ENCODE results near the gene AMT.

The AMT gene

GRCh38 chr3:49383387-49383786, 38.9 kb downstream of the AMT start:
- H2BK12ac ChIP-seq (ENCODE audit: low read length) = no peak overlapping the region
- peaks cover 0 to 15% of the 10 kb centered on the region in 2 donors for H3K36me3 ChIP-seq (replicated peaks in 1 of 2; ENCODE audit: control insufficient read depth in 2 of 2, insufficient read depth in 2 of 2, low read length in 2 of 2)
- H3K4me2 ChIP-seq (ENCODE audit: insufficient read depth, low read length, poor library complexity, severe bottlenecking) = no peak overlapping the region
- H3K14ac ChIP-seq (ENCODE audit: low read length) = no peak overlapping the region
- WGBS, 2 donors (ENCODE audit: extremely low coverage in 2 of 2, insufficient read length in 2 of 2, insufficient replicate concordance in 1 of 2) = no CpG with 5 or more reads among the region's 5 CpGs
- no peak overlapping the region for H4K91ac ChIP-seq (ENCODE audit: low read depth, low read length, poor library complexity)
- no peaks in the 10 kb centered on the region for H3K27me3 ChIP-seq (ENCODE audit: control insufficient read depth in 3 of 3, insufficient read depth in 3 of 3, low read depth in 1 of 3, low read length in 3 of 3)
- H3K4me1 ChIP-seq (ENCODE audit: control insufficient read depth in 2 of 2, insufficient read depth in 1 of 2, low read depth in 1 of 2, low read length in 2 of 2) = peaks cover 2 to 3% of the 10 kb centered on the region in 2 donors
- H2AK5ac ChIP-seq (ENCODE audit: low read depth, low read length) = no peak overlapping the region
- H3K9me3 ChIP-seq (replicated peaks in 1 of 2; ENCODE audit: control insufficient read depth in 2 of 2, insufficient read depth in 1 of 2, low read depth in 1 of 2, low read length in 2 of 2) = peaks cover 0 to 22% of the 10 kb centered on the region in 2 donors
- no peak overlapping the region for H3K27ac ChIP-seq (replicated peaks; ENCODE audit: low read length)
- H2BK120ac ChIP-seq (ENCODE audit: low read depth, low read length) = no peak overlapping the region
- H4K8ac ChIP-seq (ENCODE audit: low read depth, low read length) = no peak overlapping the region
- H2BK5ac ChIP-seq (ENCODE audit: low read length) = no peak overlapping the region
- H3K9ac ChIP-seq (ENCODE audit: low read depth, low read length, poor library complexity) = no peak overlapping the region
- no peak overlapping the region for H3K4ac ChIP-seq (ENCODE audit: low read length)
- no peak overlapping the region for H3K23ac ChIP-seq (ENCODE audit: low read depth, low read length, poor library complexity)
- H3K4me3 ChIP-seq (ENCODE audit: low read length in 2 of 2) = no peak overlapping the region
- H3K79me1 ChIP-seq (ENCODE audit: low read depth, low read length) = no peaks in the 10 kb centered on the region
- no peak overlapping the region for H3K18ac ChIP-seq (ENCODE audit: low read length)
- DNase-seq (ENCODE audit: low spot score) = no peak
- no peak overlapping the region for H2BK15ac ChIP-seq (ENCODE audit: low read length)
- H2AFZ ChIP-seq (ENCODE audit: low read length) = no peak overlapping the region

GRCh38 chr3:49378249-49378895, 43.9 kb downstream of the AMT start:
- Histone ChIP-seq H3K4me2 (ENCODE audit: insufficient read depth, low read length, poor library complexity, severe bottlenecking) (no peak overlapping the region), H3K9ac (ENCODE audit: low read depth, low read length, poor library complexity) (no peak overlapping the region), H4K91ac (ENCODE audit: low read depth, low read length, poor library complexity) (no peak overlapping the region), H3K27ac (replicated peaks; ENCODE audit: low read length) (peak overlapping the region; percentile 7), H3K14ac (ENCODE audit: low read length) (no peak overlapping the region), H2AFZ (ENCODE audit: low read length) (no peak overlapping the region), H3K18ac (ENCODE audit: low read length) (no peak overlapping the region), H3K4ac (ENCODE audit: low read length) (no peak overlapping the region), H3K23ac (ENCODE audit: low read depth, low read length, poor library complexity) (no peak overlapping the region), H3K4me1 (ENCODE audit: control insufficient read depth in 2 of 2, insufficient read depth in 1 of 2, low read depth in 1 of 2, low read length in 2 of 2) (peaks cover 3% of the 10 kb centered on the region in 2 donors), H2BK120ac (ENCODE audit: low read depth, low read length) (no peak overlapping the region), H3K27me3 (ENCODE audit: control insufficient read depth in 3 of 3, insufficient read depth in 3 of 3, low read depth in 1 of 3, low read length in 3 of 3) (no peaks in the 10 kb centered on the region), H3K36me3 (replicated peaks in 1 of 2; ENCODE audit: control insufficient read depth in 2 of 2, insufficient read depth in 2 of 2, low read length in 2 of 2) (peaks cover 10 to 35% of the 10 kb centered on the region in 2 donors), H3K79me1 (ENCODE audit: low read depth, low read length) (peaks cover 5% of the 10 kb centered on the region), H2BK15ac (ENCODE audit: low read length) (no peak overlapping the region), H3K4me3 (ENCODE audit: low read length in 2 of 2) (no peak overlapping the region), H2BK5ac (ENCODE audit: low read length) (no peak overlapping the region), H2AK5ac (ENCODE audit: low read depth, low read length) (no peak overlapping the region), H4K8ac (ENCODE audit: low read depth, low read length) (no peak overlapping the region), H2BK12ac (ENCODE audit: low read length) (no peak overlapping the region), H3K9me3 (replicated peaks in 1 of 2; ENCODE audit: control insufficient read depth in 2 of 2, insufficient read depth in 1 of 2, low read depth in 1 of 2, low read length in 2 of 2) (peaks cover 0 to 26% of the 10 kb centered on the region in 2 donors)
- no peak for DNase-seq (ENCODE audit: low spot score)
- WGBS, 2 donors (ENCODE audit: extremely low coverage in 2 of 2, insufficient read length in 2 of 2, insufficient replicate concordance in 1 of 2) = no CpG with 5 or more reads among the region's 11 CpGs

GRCh38 chr3:49377483-49377882, 44.8 kb downstream of the AMT start:
- DNase-seq (ENCODE audit: low spot score) = no peak
- Histone ChIP-seq H2BK12ac (ENCODE audit: low read length) (no peak overlapping the region), H3K27ac (replicated peaks; ENCODE audit: low read length) (no peak overlapping the region), H3K9me3 (replicated peaks in 1 of 2; ENCODE audit: control insufficient read depth in 2 of 2, insufficient read depth in 1 of 2, low read depth in 1 of 2, low read length in 2 of 2) (peaks cover 0 to 26% of the 10 kb centered on the region in 2 donors), H3K36me3 (replicated peaks in 1 of 2; ENCODE audit: control insufficient read depth in 2 of 2, insufficient read depth in 2 of 2, low read length in 2 of 2) (peaks cover 15 to 42% of the 10 kb centered on the region in 2 donors), H3K14ac (ENCODE audit: low read length) (no peak overlapping the region), H2AFZ (ENCODE audit: low read length) (no peak overlapping the region), H3K18ac (ENCODE audit: low read length) (no peak overlapping the region), H3K9ac (ENCODE audit: low read depth, low read length, poor library complexity) (no peak overlapping the region), H2AK5ac (ENCODE audit: low read depth, low read length) (no peak overlapping the region), H4K91ac (ENCODE audit: low read depth, low read length, poor library complexity) (no peak overlapping the region), H2BK5ac (ENCODE audit: low read length) (no peak overlapping the region), H2BK120ac (ENCODE audit: low read depth, low read length) (no peak overlapping the region), H3K4me1 (ENCODE audit: control insufficient read depth in 2 of 2, insufficient read depth in 1 of 2, low read depth in 1 of 2, low read length in 2 of 2) (peaks cover 3% of the 10 kb centered on the region in 2 donors), H3K4ac (ENCODE audit: low read length) (no peak overlapping the region), H3K4me3 (ENCODE audit: low read length in 2 of 2) (no peak overlapping the region), H2BK15ac (ENCODE audit: low read length) (no peak overlapping the region), H3K79me1 (ENCODE audit: low read depth, low read length) (peaks cover 6% of the 10 kb centered on the region), H4K8ac (ENCODE audit: low read depth, low read length) (no peak overlapping the region), H3K27me3 (ENCODE audit: control insufficient read depth in 3 of 3, insufficient read depth in 3 of 3, low read depth in 1 of 3, low read length in 3 of 3) (no peaks in the 10 kb centered on the region), H3K4me2 (ENCODE audit: insufficient read depth, low read length, poor library complexity, severe bottlenecking) (no peak overlapping the region), H3K23ac (ENCODE audit: low read depth, low read length, poor library complexity) (no peak overlapping the region)
- WGBS, 2 donors (ENCODE audit: extremely low coverage in 2 of 2, insufficient read length in 2 of 2, insufficient replicate concordance in 1 of 2) = no CpG with 5 or more reads among the region's 1 CpG

GRCh38 chr3:49371946-49372345, 50.3 kb downstream of the AMT start:
- H3K27me3 ChIP-seq (ENCODE audit: control insufficient read depth in 3 of 3, insufficient read depth in 3 of 3, low read depth in 1 of 3, low read length in 3 of 3) = no peaks in the 10 kb centered on the region
- H3K14ac ChIP-seq (ENCODE audit: low read length) = no peak overlapping the region
- no peak overlapping the region for H3K4ac ChIP-seq (ENCODE audit: low read length)
- no peak overlapping the region for H2BK15ac ChIP-seq (ENCODE audit: low read length)
- H2BK5ac ChIP-seq (ENCODE audit: low read length) = no peak overlapping the region
- no peak overlapping the region for H2BK120ac ChIP-seq (ENCODE audit: low read depth, low read length)
- no peak overlapping the region for H3K4me3 ChIP-seq (ENCODE audit: low read length in 2 of 2)
- H3K9me3 ChIP-seq (replicated peaks in 1 of 2; ENCODE audit: control insufficient read depth in 2 of 2, insufficient read depth in 1 of 2, low read depth in 1 of 2, low read length in 2 of 2) = peaks cover 0 to 6% of the 10 kb centered on the region in 2 donors
- peaks cover 4% of the 10 kb centered on the region for H3K79me1 ChIP-seq (ENCODE audit: low read depth, low read length)
- no peaks in the 10 kb centered on the region for H3K4me1 ChIP-seq (ENCODE audit: control insufficient read depth in 2 of 2, insufficient read depth in 1 of 2, low read depth in 1 of 2, low read length in 2 of 2)
- DNase-seq (ENCODE audit: low spot score) = no peak
- no peak overlapping the region for H3K27ac ChIP-seq (replicated peaks; ENCODE audit: low read length)
- no peak overlapping the region for H3K23ac ChIP-seq (ENCODE audit: low read depth, low read length, poor library complexity)
- H2AK5ac ChIP-seq (ENCODE audit: low read depth, low read length) = no peak overlapping the region
- H4K91ac ChIP-seq (ENCODE audit: low read depth, low read length, poor library complexity) = no peak overlapping the region
- H4K8ac ChIP-seq (ENCODE audit: low read depth, low read length) = no peak overlapping the region
- no peak overlapping the region for H2AFZ ChIP-seq (ENCODE audit: low read length)
- no peak overlapping the region for H3K9ac ChIP-seq (ENCODE audit: low read depth, low read length, poor library complexity)
- H3K18ac ChIP-seq (ENCODE audit: low read length) = no peak overlapping the region
- no peak overlapping the region for H3K4me2 ChIP-seq (ENCODE audit: insufficient read depth, low read length, poor library complexity, severe bottlenecking)
- H2BK12ac ChIP-seq (ENCODE audit: low read length) = no peak overlapping the region
- H3K36me3 ChIP-seq (replicated peaks in 1 of 2; ENCODE audit: control insufficient read depth in 2 of 2, insufficient read depth in 2 of 2, low read length in 2 of 2) = peaks cover 29 to 84% of the 10 kb centered on the region in 2 donors

Measured in neuronal stem cell (in vitro differentiated cells).